ENCODE results near the gene MAP4K5.
A peak's percentile ranks its signal among the peaks of the same experiment; 100 is the strongest.

MAP4K5 gene

GRCh38 chr14:50476134-50476533, 56.2 kb downstream of the MAP4K5 start:
- peaks cover 79% of the 10 kb centered on the region for H3K9me3 ChIP-seq (ENCODE audit: control insufficient read depth, low read length)
- peaks cover 95% of the 10 kb centered on the region for H3K36me3 ChIP-seq (ENCODE audit: control insufficient read depth, insufficient read depth, low read length, severe bottlenecking)
- no peaks in the 10 kb centered on the region for H3K27me3 ChIP-seq (replicated peaks; ENCODE audit: control insufficient read depth, insufficient read depth, low read length)

GRCh38 chr14:50475460-50475859, 56.9 kb downstream of the MAP4K5 start:
- H3K4me1 ChIP-seq (ENCODE audit: control insufficient read depth, insufficient read depth, low read length), result no peaks in the 10 kb centered on the region
- no peak overlapping the region for H3K9ac ChIP-seq (ENCODE audit: low read length)
- peak overlapping the region; percentile 36 for H3K4me3 ChIP-seq (ENCODE audit: low read length)
- H3K9me3 ChIP-seq (ENCODE audit: control insufficient read depth, low read length), result peaks cover 82% of the 10 kb centered on the region
- H3K36me3 ChIP-seq (ENCODE audit: control insufficient read depth, insufficient read depth, low read length, severe bottlenecking), result peaks cover 97% of the 10 kb centered on the region
- peak; percentile 32 for DNase-seq (ENCODE audit: low read depth)
- H3K27me3 ChIP-seq (replicated peaks; ENCODE audit: control insufficient read depth, insufficient read depth, low read length), result no peaks in the 10 kb centered on the region

More at GRCh38 chr14:50476134-50476533, 56.2 kb downstream of the MAP4K5 start:
- Histone ChIP-seq H3K9ac (ENCODE audit: low read length) (no peak overlapping the region), H3K4me1 (ENCODE audit: control insufficient read depth, insufficient read depth, low read length) (no peaks in the 10 kb centered on the region), H3K4me3 (ENCODE audit: low read length) (no peak overlapping the region)
- DNase-seq (ENCODE audit: low read depth), result no peak

GRCh38 chr14:50471838-50472465, 60.4 kb downstream of the MAP4K5 start:
- Histone ChIP-seq H3K27me3 (replicated peaks; ENCODE audit: control insufficient read depth, insufficient read depth, low read length) (no peaks in the 10 kb centered on the region), H3K36me3 (ENCODE audit: control insufficient read depth, insufficient read depth, low read length, severe bottlenecking) (peaks cover 98% of the 10 kb centered on the region), H3K9me3 (ENCODE audit: control insufficient read depth, low read length) (peaks cover 88% of the 10 kb centered on the region), H3K4me3 (ENCODE audit: low read length) (peak overlapping the region; percentile 65), H3K9ac (ENCODE audit: low read length) (no peak overlapping the region), H3K4me1 (ENCODE audit: control insufficient read depth, insufficient read depth, low read length) (no peaks in the 10 kb centered on the region)
- no peak for DNase-seq (ENCODE audit: low read depth)

- H3K27me3 ChIP-seq (replicated peaks; ENCODE audit: control insufficient read depth, insufficient read depth, low read length), result no peaks in the 10 kb centered on the region
- DNase-seq (ENCODE audit: low read depth), result no peak
- no peaks in the 10 kb centered on the region for H3K4me1 ChIP-seq (ENCODE audit: control insufficient read depth, insufficient read depth, low read length)
- no peak overlapping the region for H3K9ac ChIP-seq (ENCODE audit: low read length)
- peaks cover 100% of the 10 kb centered on the region for H3K36me3 ChIP-seq (ENCODE audit: control insufficient read depth, insufficient read depth, low read length, severe bottlenecking)
- H3K4me3 ChIP-seq (ENCODE audit: low read length), result peak overlapping the region; percentile 17
- peaks cover 84% of the 10 kb centered on the region for H3K9me3 ChIP-seq (ENCODE audit: control insufficient read depth, low read length)
Measured at GRCh38 chr14:50469982-50470381, 62.4 kb downstream of the MAP4K5 start.

GRCh38 chr14:50462111-50462510, 70.3 kb downstream of the MAP4K5 start:
- DNase-seq (ENCODE audit: low read depth), result no peak
- peaks cover 6% of the 10 kb centered on the region for H3K4me1 ChIP-seq (ENCODE audit: control insufficient read depth, insufficient read depth, low read length)
- peaks cover 96% of the 10 kb centered on the region for H3K36me3 ChIP-seq (ENCODE audit: control insufficient read depth, insufficient read depth, low read length, severe bottlenecking)
- H3K9me3 ChIP-seq (ENCODE audit: control insufficient read depth, low read length), result peaks cover 6% of the 10 kb centered on the region
- H3K27me3 ChIP-seq (replicated peaks; ENCODE audit: control insufficient read depth, insufficient read depth, low read length), result no peaks in the 10 kb centered on the region
- no peak overlapping the region for H3K4me3 ChIP-seq (ENCODE audit: low read length)
- H3K9ac ChIP-seq (ENCODE audit: low read length), result no peak overlapping the region

- Histone ChIP-seq H3K9me3 (ENCODE audit: control insufficient read depth, low read length) (no peaks in the 10 kb centered on the region), H3K4me3 (ENCODE audit: low read length) (no peak overlapping the region), H3K27me3 (replicated peaks; ENCODE audit: control insufficient read depth, insufficient read depth, low read length) (no peaks in the 10 kb centered on the region), H3K36me3 (ENCODE audit: control insufficient read depth, insufficient read depth, low read length, severe bottlenecking) (peaks cover 70% of the 10 kb centered on the region), H3K4me1 (ENCODE audit: control insufficient read depth, insufficient read depth, low read length) (peaks cover 21% of the 10 kb centered on the region), H3K9ac (ENCODE audit: low read length) (no peak overlapping the region)
- DNase-seq (ENCODE audit: low read depth), result no peak
Measured at GRCh38 chr14:50453869-50454268, 78.5 kb downstream of the MAP4K5 start.

- Histone ChIP-seq H3K4me1 (ENCODE audit: control insufficient read depth, insufficient read depth, low read length) (peaks cover 21% of the 10 kb centered on the region), H3K27me3 (replicated peaks; ENCODE audit: control insufficient read depth, insufficient read depth, low read length) (no peaks in the 10 kb centered on the region), H3K36me3 (ENCODE audit: control insufficient read depth, insufficient read depth, low read length, severe bottlenecking) (peaks cover 69% of the 10 kb centered on the region), H3K4me3 (ENCODE audit: low read length) (no peak overlapping the region), H3K9me3 (ENCODE audit: control insufficient read depth, low read length) (no peaks in the 10 kb centered on the region), H3K9ac (ENCODE audit: low read length) (no peak overlapping the region)
- DNase-seq (ENCODE audit: low read depth), result peak; percentile 83
Measured at GRCh38 chr14:50452979-50453705, 79.2 kb downstream of the MAP4K5 start.

GRCh38 chr14:50452296-50452695, 80.1 kb downstream of the MAP4K5 start:
- no peak overlapping the region for H3K4me3 ChIP-seq (ENCODE audit: low read length)
- no peaks in the 10 kb centered on the region for H3K27me3 ChIP-seq (replicated peaks; ENCODE audit: control insufficient read depth, insufficient read depth, low read length)
- no peak overlapping the region for H3K9ac ChIP-seq (ENCODE audit: low read length)
- peaks cover 62% of the 10 kb centered on the region for H3K36me3 ChIP-seq (ENCODE audit: control insufficient read depth, insufficient read depth, low read length, severe bottlenecking)
- H3K4me1 ChIP-seq (ENCODE audit: control insufficient read depth, insufficient read depth, low read length), result peaks cover 20% of the 10 kb centered on the region
- no peaks in the 10 kb centered on the region for H3K9me3 ChIP-seq (ENCODE audit: control insufficient read depth, low read length)
- peak; percentile 54 for DNase-seq (ENCODE audit: low read depth)

- no peaks in the 10 kb centered on the region for H3K9me3 ChIP-seq (ENCODE audit: control insufficient read depth, low read length)
- no peak for DNase-seq (ENCODE audit: low read depth)
- no peak overlapping the region for H3K9ac ChIP-seq (ENCODE audit: low read length)
- H3K4me1 ChIP-seq (ENCODE audit: control insufficient read depth, insufficient read depth, low read length), result peaks cover 20% of the 10 kb centered on the region
- no peak overlapping the region for H3K4me3 ChIP-seq (ENCODE audit: low read length)
- no peaks in the 10 kb centered on the region for H3K27me3 ChIP-seq (replicated peaks; ENCODE audit: control insufficient read depth, insufficient read depth, low read length)
- H3K36me3 ChIP-seq (ENCODE audit: control insufficient read depth, insufficient read depth, low read length, severe bottlenecking), result peaks cover 62% of the 10 kb centered on the region
Measured at GRCh38 chr14:50451854-50452253, 80.5 kb downstream of the MAP4K5 start.

GRCh38 chr14:50447461-50447860, 84.9 kb downstream of the MAP4K5 start:
- peak; percentile 13 for DNase-seq (ENCODE audit: low read depth)
- Histone ChIP-seq H3K36me3 (ENCODE audit: control insufficient read depth, insufficient read depth, low read length, severe bottlenecking) (peaks cover 82% of the 10 kb centered on the region), H3K4me1 (ENCODE audit: control insufficient read depth, insufficient read depth, low read length) (peaks cover 5% of the 10 kb centered on the region), H3K9ac (ENCODE audit: low read length) (no peak overlapping the region), H3K4me3 (ENCODE audit: low read length) (no peak overlapping the region), H3K9me3 (ENCODE audit: control insufficient read depth, low read length) (no peaks in the 10 kb centered on the region), H3K27me3 (replicated peaks; ENCODE audit: control insufficient read depth, insufficient read depth, low read length) (no peaks in the 10 kb centered on the region)

- H3K9me3 ChIP-seq (ENCODE audit: control insufficient read depth, low read length), result no peaks in the 10 kb centered on the region
- no peaks in the 10 kb centered on the region for H3K4me1 ChIP-seq (ENCODE audit: control insufficient read depth, insufficient read depth, low read length)
- H3K36me3 ChIP-seq (ENCODE audit: control insufficient read depth, insufficient read depth, low read length, severe bottlenecking), result peaks cover 73% of the 10 kb centered on the region
- no peak overlapping the region for H3K9ac ChIP-seq (ENCODE audit: low read length)
- no peak overlapping the region for H3K4me3 ChIP-seq (ENCODE audit: low read length)
- H3K27me3 ChIP-seq (replicated peaks; ENCODE audit: control insufficient read depth, insufficient read depth, low read length), result no peaks in the 10 kb centered on the region
- DNase-seq (ENCODE audit: low read depth), result no peak
Measured at GRCh38 chr14:50434528-50434927, 97.8 kb downstream of the MAP4K5 start.
